Activated CD4-positive, alpha-beta T cell treated with anti-CD3 and anti-CD28 coated beads, Interleukin-10, Interleukin-2, amounts not matched to agents 100 ng/mL and 50 ng/mL, durations not matched to agents 16 hours and 8 hours (primary cell): ENCODE results near the gene METTL25B.
A peak's percentile ranks its signal among the peaks of the same experiment; 100 is the strongest.

Source experiments
- DNase-seq: peaks from one replicate; pipeline ENCODE4 v3.0.0-alpha.2; 2020

Gene METTL25B

DNA sequence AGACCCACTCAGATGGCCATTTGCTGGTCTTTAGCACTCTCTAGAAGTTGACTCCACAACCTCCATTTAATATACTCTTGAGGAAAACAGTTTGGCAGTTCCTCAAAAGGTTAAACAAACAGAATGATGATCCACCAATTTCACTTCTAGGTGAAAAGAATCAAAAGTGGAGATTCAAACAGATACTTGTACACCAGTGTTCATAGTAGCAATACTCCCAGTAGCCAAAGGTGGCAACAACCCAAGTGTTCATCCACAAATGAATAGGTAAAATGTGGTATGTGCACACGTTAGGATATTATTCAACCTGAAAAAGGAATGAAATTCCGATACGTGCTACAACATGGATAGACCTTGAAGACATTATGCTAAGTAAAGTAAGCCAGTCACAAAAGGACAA lies 45.3 kb downstream of the METTL25B start:
- DNase-seq: peak; percentile 65

DNA sequence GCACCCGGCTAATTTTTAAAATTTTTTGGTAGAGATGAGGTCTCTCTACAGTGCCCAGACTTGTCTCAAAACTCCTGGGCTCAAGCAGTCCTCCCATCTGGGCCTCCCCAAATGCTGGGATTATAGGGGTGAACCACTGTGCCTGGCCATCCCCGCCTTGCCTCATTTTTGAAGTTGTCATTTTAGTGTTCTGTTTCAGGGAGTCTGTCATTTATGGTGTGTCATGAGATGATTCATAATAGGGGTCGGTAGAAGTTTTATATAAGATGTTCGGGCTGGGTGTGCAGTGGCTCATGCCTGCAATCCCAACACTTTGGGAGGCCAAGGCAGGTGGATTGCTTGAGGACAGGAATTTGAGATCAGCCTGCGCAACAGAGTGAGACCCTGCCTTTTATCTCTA lies 47.5 kb downstream of the METTL25B start:
- peak; percentile 36 for DNase-seq

- no peak for DNase-seq
Observed at GRCh38 chr1:156776942-156777341, 48.7 kb downstream of the METTL25B start.

DNA sequence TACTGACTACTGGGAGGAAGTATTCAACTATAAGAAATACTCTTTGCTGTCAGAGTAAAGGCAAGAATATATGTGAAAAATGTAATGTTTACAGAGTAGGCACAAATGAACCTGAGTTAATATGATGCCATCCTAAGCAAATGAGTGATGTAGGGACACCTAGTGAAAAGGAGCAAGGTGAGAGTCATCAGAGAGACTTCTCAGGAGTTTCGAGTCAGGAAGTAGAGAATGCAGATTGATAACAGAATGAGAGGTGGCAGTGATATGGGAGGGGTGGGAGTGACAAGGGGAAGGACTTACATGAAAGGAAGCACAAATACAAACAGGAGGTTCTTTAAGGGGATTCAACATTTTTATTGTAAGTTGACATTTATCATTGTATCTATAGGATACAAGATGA lies 49.3 kb downstream of the METTL25B start:
- DNase-seq: no peak

GRCh38 chr1:156781585-156782186 lies 53.4 kb downstream of the METTL25B start:
- no peak for DNase-seq

GRCh38 chr1:156785458-156785857 lies 57.2 kb downstream of the METTL25B start:
- DNase-seq: no peak
